Stomach smooth muscle (tissue), 2 donors: Measurements from ENCODE around the gene EHBP1L1.

Source experiments
- H3K27ac ChIP-seq: one replicate; pipeline ENCODE4 v1.7.0; 2013; ENCODE audit warnings: mild to moderate bottlenecking, low read length, inconsistent platforms
- H3K27me3 ChIP-seq, 2 donors: one replicate each; pipeline ENCODE4 v1.7.0; 2013; ENCODE audit warnings: low read length in 2 of 2; ENCODE audit not compliant: insufficient read depth in 2 of 2, control insufficient read depth in 1 of 2
- H3K36me3 ChIP-seq, 2 donors: one replicate each; pipeline ENCODE4 v1.7.0; 2013; ENCODE audit warnings: low read length in 2 of 2; ENCODE audit not compliant: control insufficient read depth in 2 of 2, insufficient read depth in 2 of 2
- H3K4me1 ChIP-seq: one replicate; pipeline ENCODE4 v1.7.0; 2013; ENCODE audit warnings: low read length; ENCODE audit not compliant: control insufficient read depth, insufficient read depth
- H3K4me3 ChIP-seq, 2 donors: one replicate each; pipeline ENCODE4 v1.7.0; 2013; ENCODE audit warnings: low read length in 2 of 2
- H3K9ac ChIP-seq, 2 donors: one replicate each; pipeline ENCODE4 v1.7.0; 2013; ENCODE audit warnings: low read length in 2 of 2, mild to moderate bottlenecking in 1 of 2
- H3K9me3 ChIP-seq, 2 donors: one replicate each; pipeline ENCODE4 v1.7.0; 2013; ENCODE audit warnings: low read length in 2 of 2; ENCODE audit not compliant: control insufficient read depth in 2 of 2
- donor health status: healthy.
- donor health status: Pancreatic carcinoma.

EHBP1L1 gene

GRCh38 chr11:65599955-65600246 lies 24.0 kb downstream of the EHBP1L1 start:
- no peak overlapping the region for H3K4me3 ChIP-seq
- H3K27ac ChIP-seq, result no peak overlapping the region
- peaks cover 10% of the 10 kb centered on the region for H3K4me1 ChIP-seq
- no peaks in the 10 kb centered on the region for H3K9me3 ChIP-seq
- H3K9ac ChIP-seq, result no peak overlapping the region
- H3K27me3 ChIP-seq, result no peaks in the 10 kb centered on the region
- peaks cover 32 to 44% of the 10 kb centered on the region in 2 donors for H3K36me3 ChIP-seq

- H3K4me3 ChIP-seq, result no peak overlapping the region
- no peaks in the 10 kb centered on the region for H3K27me3 ChIP-seq
- H3K4me1 ChIP-seq, result peaks cover 21% of the 10 kb centered on the region
- no peaks in the 10 kb centered on the region for H3K9me3 ChIP-seq
- H3K9ac ChIP-seq, result no peak overlapping the region
- H3K36me3 ChIP-seq, result peaks cover 22 to 42% of the 10 kb centered on the region in 2 donors
- no peak overlapping the region for H3K27ac ChIP-seq
Measured at GRCh38 chr11:65604258-65604657, 28.4 kb downstream of the EHBP1L1 start.

- Histone ChIP-seq H3K4me3 (peak overlapping the region; percentile 50 to 70), H3K27ac (peak overlapping the region; percentile 71), H3K36me3 (peaks cover 24 to 36% of the 10 kb centered on the region in 2 donors), H3K4me1 (peaks cover 48% of the 10 kb centered on the region), H3K27me3 (no peaks in the 10 kb centered on the region), H3K9ac (peak overlapping the region; percentile 36 to 85), H3K9me3 (no peaks in the 10 kb centered on the region)
Measured at GRCh38 chr11:65606876-65607613, 31.2 kb downstream of the EHBP1L1 start.

- no peaks in the 10 kb centered on the region for H3K9me3 ChIP-seq
- peaks cover 30 to 38% of the 10 kb centered on the region in 2 donors for H3K36me3 ChIP-seq
- peak overlapping the region; percentile 46 for H3K27ac ChIP-seq
- peaks cover 56% of the 10 kb centered on the region for H3K4me1 ChIP-seq
- no peaks in the 10 kb centered on the region for H3K27me3 ChIP-seq
- H3K4me3 ChIP-seq, result peak overlapping the region; percentile 46 to 70
- H3K9ac ChIP-seq, result no peak overlapping the region
Measured at GRCh38 chr11:65607614-65608426, 32.0 kb downstream of the EHBP1L1 start.

GRCh38 chr11:65609229-65609628 lies 33.4 kb downstream of the EHBP1L1 start:
- H3K9me3 ChIP-seq, result no peaks in the 10 kb centered on the region
- no peak overlapping the region for H3K9ac ChIP-seq
- H3K27ac ChIP-seq, result no peak overlapping the region
- no peaks in the 10 kb centered on the region for H3K27me3 ChIP-seq
- peaks cover 69% of the 10 kb centered on the region for H3K4me1 ChIP-seq
- no peak overlapping the region for H3K4me3 ChIP-seq
- peaks cover 23 to 31% of the 10 kb centered on the region in 2 donors for H3K36me3 ChIP-seq

GRCh38 chr11:65609665-65610064 lies 33.8 kb downstream of the EHBP1L1 start:
- H3K4me3 ChIP-seq, result no peak overlapping the region
- no peaks in the 10 kb centered on the region for H3K27me3 ChIP-seq
- no peaks in the 10 kb centered on the region for H3K9me3 ChIP-seq
- no peak overlapping the region for H3K27ac ChIP-seq
- H3K36me3 ChIP-seq, result peaks cover 18 to 28% of the 10 kb centered on the region in 2 donors
- peaks cover 71% of the 10 kb centered on the region for H3K4me1 ChIP-seq
- no peak overlapping the region for H3K9ac ChIP-seq

GRCh38 chr11:65610404-65610803 lies 34.6 kb downstream of the EHBP1L1 start:
- Histone ChIP-seq H3K4me3 (no peak overlapping the region), H3K36me3 (peaks cover 11 to 20% of the 10 kb centered on the region in 2 donors), H3K27ac (peak overlapping the region; percentile 58), H3K9me3 (no peaks in the 10 kb centered on the region), H3K9ac (peak overlapping the region in 1 of 2 donors; percentile 40), H3K4me1 (peaks cover 71% of the 10 kb centered on the region), H3K27me3 (no peaks in the 10 kb centered on the region)

- peaks cover 8 to 16% of the 10 kb centered on the region in 2 donors for H3K36me3 ChIP-seq
- H3K27me3 ChIP-seq, result no peaks in the 10 kb centered on the region
- peak overlapping the region; percentile 58 for H3K27ac ChIP-seq
- H3K9ac ChIP-seq, result peak overlapping the region in 1 of 2 donors; percentile 40
- no peaks in the 10 kb centered on the region for H3K9me3 ChIP-seq
- peaks cover 72% of the 10 kb centered on the region for H3K4me1 ChIP-seq
- H3K4me3 ChIP-seq, result peak overlapping the region in 1 of 2 donors; percentile 96
Measured at GRCh38 chr11:65611028-65611757, 35.3 kb downstream of the EHBP1L1 start.

- Histone ChIP-seq H3K9me3 (no peaks in the 10 kb centered on the region), H3K4me3 (peak overlapping the region; percentile 85 to 96), H3K9ac (peak overlapping the region; percentile 15 to 42), H3K27me3 (no peaks in the 10 kb centered on the region), H3K4me1 (peaks cover 75% of the 10 kb centered on the region), H3K36me3 (peaks cover 8 to 16% of the 10 kb centered on the region in 2 donors), H3K27ac (peak overlapping the region; percentile 87)
Measured at GRCh38 chr11:65611758-65612603, 36.1 kb downstream of the EHBP1L1 start.

- peak overlapping the region; percentile 85 to 96 for H3K4me3 ChIP-seq
- peaks cover 75% of the 10 kb centered on the region for H3K4me1 ChIP-seq
- peak overlapping the region; percentile 42 to 49 for H3K9ac ChIP-seq
- peak overlapping the region; percentile 87 for H3K27ac ChIP-seq
- H3K9me3 ChIP-seq, result no peaks in the 10 kb centered on the region
- H3K27me3 ChIP-seq, result no peaks in the 10 kb centered on the region
- peaks cover 8 to 18% of the 10 kb centered on the region in 2 donors for H3K36me3 ChIP-seq
Measured at GRCh38 chr11:65612691-65613090, 36.8 kb downstream of the EHBP1L1 start.
